ACC112 (cell line): ENCODE measurements around the gene BLNK.
"Not testable (repeated sequence)": the region's sequence is repeated elsewhere in the genome, so short reads cannot be mapped to it uniquely, and the experiment has no call there.

Experiments used
- H2AFZ ChIP-seq: fragments of 200-600 bp; sonication (generic); one replicate; pipeline ENCODE4 v1.6.0; 2017; ENCODE audit warnings: antibody characterized with exemption, low read length; ENCODE audit not compliant: unreplicated experiment
- H3K27ac ChIP-seq: fragments of 200-600 bp; sonication (generic); 2 replicates; pipeline ENCODE4 v1.5.1; 2014; ENCODE audit warnings: low read depth, mild to moderate bottlenecking, antibody characterized with exemption, low read length, moderate library complexity
- H3K27me3 ChIP-seq: fragments of 200-600 bp; sonication (generic); 2 replicates; pipeline ENCODE4 v1.6.1; 2014; ENCODE audit warnings: mild to moderate bottlenecking, antibody characterized with exemption, low read length, moderate library complexity, mixed read lengths; ENCODE audit not compliant: insufficient read depth
- H3K36me3 ChIP-seq: fragments of 200-600 bp; sonication (generic); 2 replicates; pipeline ENCODE4 v1.6.1; 2016; ENCODE audit warnings: mild to moderate bottlenecking, antibody characterized with exemption, low read length, moderate library complexity, mixed read lengths; ENCODE audit not compliant: insufficient read depth
- H3K4me1 ChIP-seq: fragments of 200-600 bp; sonication (generic); one replicate; pipeline ENCODE4 v1.6.1; 2016; ENCODE audit warnings: low read length, mixed read lengths; ENCODE audit not compliant: insufficient read depth, unreplicated experiment, control insufficient read depth
- H3K4me3 ChIP-seq: fragments of 200-600 bp; sonication (generic); 2 replicates; pipeline ENCODE4 v1.5.1; 2014; ENCODE audit warnings: mild to moderate bottlenecking, low read depth, low read length
- H3K79me2 ChIP-seq: fragments of 200-600 bp; sonication (generic); one replicate; pipeline ENCODE4 v1.6.0; 2016; ENCODE audit warnings: low read length; ENCODE audit not compliant: control insufficient read depth, unreplicated experiment, insufficient read depth

The BLNK gene

DNA sequence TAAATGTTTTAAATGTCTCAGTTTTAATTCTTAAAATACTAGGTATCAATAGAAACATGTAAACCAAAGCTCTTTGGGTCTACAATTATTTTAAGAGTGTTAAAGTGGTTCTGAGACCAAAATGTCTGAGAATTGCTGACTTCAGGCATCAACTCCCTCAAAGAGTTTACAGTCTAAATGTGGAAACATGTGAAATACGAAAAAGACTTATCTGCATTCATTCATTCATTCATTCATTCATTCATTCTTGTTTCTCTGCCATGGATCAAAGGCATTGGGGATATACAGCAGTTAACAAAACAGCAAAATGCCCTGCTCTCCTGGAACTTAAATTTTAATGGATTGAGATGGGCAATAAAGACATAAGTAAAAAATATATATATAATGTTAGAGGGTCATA, 69.8 kb downstream of the BLNK start:
- H3K4me1 ChIP-seq, result no peaks in the 10 kb centered on the region
- H2AFZ ChIP-seq, result no peak overlapping the region
- no peaks in the 10 kb centered on the region for H3K36me3 ChIP-seq
- H3K4me3 ChIP-seq, result no peak overlapping the region
- peaks cover 11% of the 10 kb centered on the region for H3K27me3 ChIP-seq
- H3K79me2 ChIP-seq, result no peaks in the 10 kb centered on the region
- no peak overlapping the region for H3K27ac ChIP-seq

- not testable (repeated sequence) for H3K4me3 ChIP-seq, H2AFZ ChIP-seq, H3K79me2 ChIP-seq, H3K27me3 ChIP-seq, H3K4me1 ChIP-seq, H3K36me3 ChIP-seq, H3K27ac ChIP-seq
Observed at GRCh38 chr10:96189505-96189904, 81.9 kb downstream of the BLNK start.

- no peaks in the 10 kb centered on the region for H3K4me1 ChIP-seq
- no peaks in the 10 kb centered on the region for H3K79me2 ChIP-seq
- H3K27me3 ChIP-seq, result no peaks in the 10 kb centered on the region
- no peak overlapping the region for H3K27ac ChIP-seq
- no peak overlapping the region for H3K4me3 ChIP-seq
- no peak overlapping the region for H2AFZ ChIP-seq
- H3K36me3 ChIP-seq, result no peaks in the 10 kb centered on the region
Observed at GRCh38 chr10:96188916-96189315, 82.5 kb downstream of the BLNK start.

DNA sequence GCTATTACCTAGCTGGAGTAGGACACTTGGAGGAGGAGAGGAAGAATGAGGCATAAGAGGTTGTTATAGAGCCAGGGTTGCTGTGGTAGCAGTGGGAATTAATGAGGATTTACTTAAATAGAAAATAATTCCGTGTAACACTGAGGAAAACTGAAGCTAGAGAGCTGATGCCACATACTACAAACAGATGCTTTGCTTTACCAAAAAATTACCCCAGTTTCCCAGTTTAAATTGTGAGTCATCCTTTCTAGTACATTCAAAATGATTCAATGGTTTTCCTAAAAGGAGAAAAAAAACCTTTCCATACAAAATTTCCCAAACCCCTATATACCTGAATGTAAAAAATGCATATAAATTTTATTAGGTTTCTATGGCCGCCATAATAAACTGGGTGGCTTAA, 82.9 kb downstream of the BLNK start:
- no peaks in the 10 kb centered on the region for H3K4me1 ChIP-seq
- no peak overlapping the region for H2AFZ ChIP-seq
- no peak overlapping the region for H3K4me3 ChIP-seq
- no peak overlapping the region for H3K27ac ChIP-seq
- H3K36me3 ChIP-seq, result no peaks in the 10 kb centered on the region
- H3K27me3 ChIP-seq, result no peaks in the 10 kb centered on the region
- H3K79me2 ChIP-seq, result no peaks in the 10 kb centered on the region

DNA sequence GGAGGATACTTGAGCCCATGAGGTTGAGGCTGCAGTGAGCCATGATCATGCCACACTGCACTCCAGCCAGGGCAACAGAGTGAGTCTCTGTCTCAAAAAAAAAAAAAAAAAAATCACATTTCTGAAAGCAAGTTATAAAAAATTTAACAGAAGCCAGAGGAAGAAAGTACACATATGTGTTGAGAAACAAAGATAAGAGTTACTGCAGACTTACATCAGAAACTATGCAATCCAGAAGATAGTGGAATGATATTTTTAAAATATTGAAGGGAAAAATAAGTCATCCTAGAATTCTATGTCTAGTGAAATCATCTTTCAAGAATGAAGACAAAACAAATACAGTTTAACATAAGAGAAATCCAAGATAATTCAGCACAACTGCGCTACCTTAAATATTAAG, 94.4 kb downstream of the BLNK start:
- Histone ChIP-seq H3K36me3 (no peaks in the 10 kb centered on the region), H2AFZ (no peak overlapping the region), H3K4me3 (no peak overlapping the region), H3K27me3 (peaks cover 8% of the 10 kb centered on the region; the same call in 1 of the 2 replicates), H3K79me2 (no peaks in the 10 kb centered on the region), H3K27ac (no peak overlapping the region), H3K4me1 (no peaks in the 10 kb centered on the region)

- Histone ChIP-seq H2AFZ (no peak overlapping the region), H3K27me3 (peaks cover under 1% of the 10 kb centered on the region; the same call in 1 of the 2 replicates), H3K4me3 (no peak overlapping the region), H3K4me1 (no peaks in the 10 kb centered on the region), H3K27ac (no peak overlapping the region), H3K36me3 (no peaks in the 10 kb centered on the region), H3K79me2 (no peaks in the 10 kb centered on the region)
Observed at GRCh38 chr10:96172666-96173065, 98.7 kb downstream of the BLNK start.

- Histone ChIP-seq H3K79me2 (no peaks in the 10 kb centered on the region), H3K36me3 (no peaks in the 10 kb centered on the region; the same call in 1 of the 2 replicates), H3K4me3 (no peak overlapping the region), H2AFZ (no peak overlapping the region), H3K27me3 (no peaks in the 10 kb centered on the region), H3K4me1 (no peaks in the 10 kb centered on the region), H3K27ac (no peak overlapping the region)
Observed at GRCh38 chr10:96170230-96170629, 101.1 kb downstream of the BLNK start.

DNA sequence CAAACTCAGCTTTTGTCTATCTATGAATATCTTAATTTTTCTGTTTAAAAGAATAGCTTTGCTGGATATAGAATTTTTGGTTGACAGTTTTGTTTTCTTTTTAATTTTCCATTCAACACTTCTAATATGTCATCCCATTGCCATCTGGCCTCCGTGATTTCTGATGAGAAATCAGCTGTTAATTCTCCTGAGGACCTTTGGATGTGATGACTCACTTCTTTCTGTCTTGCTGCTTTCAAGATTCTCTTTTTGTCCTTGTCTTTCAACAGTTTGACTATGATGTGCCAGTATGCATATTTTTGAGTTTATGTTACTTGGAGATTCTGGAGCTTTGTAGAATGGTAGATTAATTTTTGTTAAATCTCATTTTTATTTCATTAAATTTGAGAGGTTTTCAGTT, 102.8 kb downstream of the BLNK start:
- no peak overlapping the region for H3K27ac ChIP-seq
- no peaks in the 10 kb centered on the region for H3K27me3 ChIP-seq
- H3K79me2 ChIP-seq, result no peaks in the 10 kb centered on the region
- no peaks in the 10 kb centered on the region for H3K4me1 ChIP-seq
- H2AFZ ChIP-seq, result no peak overlapping the region
- no peak overlapping the region for H3K4me3 ChIP-seq
- H3K36me3 ChIP-seq, result no peaks in the 10 kb centered on the region; the same call in 1 of the 2 replicates

DNA sequence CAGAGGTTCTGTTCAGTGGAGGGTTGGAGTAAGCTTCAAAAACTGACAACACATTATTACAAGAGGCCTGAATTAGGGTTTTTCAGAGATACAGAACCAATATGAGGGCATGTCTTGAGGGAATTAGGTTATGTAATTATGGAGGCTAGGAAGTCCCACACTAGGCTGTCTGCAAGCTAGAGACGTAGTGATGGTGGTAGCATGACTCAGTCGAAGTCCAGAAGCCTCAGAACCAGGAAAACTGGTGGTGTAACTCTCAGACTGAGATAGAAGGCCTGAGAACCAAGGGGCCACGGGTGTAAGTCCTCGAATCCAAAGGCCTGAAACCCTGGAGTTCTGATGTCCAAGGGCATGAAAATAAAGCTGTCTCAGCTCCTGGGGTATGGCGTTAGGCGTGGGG, 105.6 kb downstream of the BLNK start:
- Histone ChIP-seq H3K4me1 (no peaks in the 10 kb centered on the region), H3K4me3 (no peak overlapping the region), H3K79me2 (no peaks in the 10 kb centered on the region), H2AFZ (no peak overlapping the region), H3K27me3 (no peaks in the 10 kb centered on the region), H3K36me3 (no peaks in the 10 kb centered on the region; the same call in 1 of the 2 replicates), H3K27ac (no peak overlapping the region)

DNA sequence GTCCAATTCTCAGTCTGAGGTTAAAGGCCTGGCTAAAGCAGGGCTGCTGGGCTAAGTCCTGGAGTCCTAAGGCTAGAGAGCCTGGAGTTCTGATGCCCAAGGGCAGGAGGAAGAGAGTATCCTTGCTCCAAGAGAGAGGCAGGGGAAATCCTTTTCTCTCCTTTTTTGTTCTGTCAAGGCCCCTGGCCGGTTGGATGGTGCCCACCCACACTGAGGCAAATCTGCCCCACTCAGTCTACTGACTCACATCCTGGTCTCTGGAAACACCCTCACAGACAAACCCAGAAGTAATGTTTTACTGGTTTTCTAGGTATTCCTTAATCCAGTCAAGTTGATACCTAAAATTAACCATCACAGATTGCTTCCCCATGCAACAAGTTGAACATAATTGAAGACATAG, 118.3 kb downstream of the BLNK start:
- Histone ChIP-seq H3K36me3 (peaks cover 18% of the 10 kb centered on the region), H3K27me3 (no peaks in the 10 kb centered on the region), H2AFZ (no peak overlapping the region), H3K4me1 (no peaks in the 10 kb centered on the region), H3K4me3 (no peak overlapping the region), H3K27ac (no peak overlapping the region), H3K79me2 (no peaks in the 10 kb centered on the region)

DNA sequence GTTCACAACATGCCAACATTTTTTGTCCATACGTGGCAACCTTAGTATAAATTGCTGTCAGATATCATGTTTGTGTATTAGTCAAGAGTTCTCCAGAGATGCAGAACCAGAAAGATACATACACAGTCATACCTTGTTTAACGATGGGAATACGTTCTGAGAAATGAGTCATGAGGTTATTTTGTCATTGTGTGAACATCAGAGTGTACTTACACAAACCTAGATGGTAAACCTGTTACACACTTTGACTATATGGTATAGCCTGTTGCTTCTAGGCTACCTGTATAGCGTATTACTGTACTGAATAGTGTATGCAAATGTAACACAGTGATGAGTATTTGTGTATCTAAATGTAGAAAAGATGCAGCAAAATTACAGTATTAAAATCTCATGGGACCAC, 118.9 kb downstream of the BLNK start:
- H3K79me2 ChIP-seq, result no peaks in the 10 kb centered on the region
- peaks cover 18% of the 10 kb centered on the region for H3K36me3 ChIP-seq
- H2AFZ ChIP-seq, result no peak overlapping the region
- no peak overlapping the region for H3K4me3 ChIP-seq
- no peaks in the 10 kb centered on the region for H3K27me3 ChIP-seq
- no peaks in the 10 kb centered on the region for H3K4me1 ChIP-seq
- no peak overlapping the region for H3K27ac ChIP-seq
